Effector CD4-positive, alpha-beta T cell (primary cell): ENCODE measurements around the gene VSNL1.

Experiments used
- DNase-seq: peaks from one replicate; pipeline ENCODE4 v3.0.0-alpha.2; 2020

VSNL1 gene

DNA sequence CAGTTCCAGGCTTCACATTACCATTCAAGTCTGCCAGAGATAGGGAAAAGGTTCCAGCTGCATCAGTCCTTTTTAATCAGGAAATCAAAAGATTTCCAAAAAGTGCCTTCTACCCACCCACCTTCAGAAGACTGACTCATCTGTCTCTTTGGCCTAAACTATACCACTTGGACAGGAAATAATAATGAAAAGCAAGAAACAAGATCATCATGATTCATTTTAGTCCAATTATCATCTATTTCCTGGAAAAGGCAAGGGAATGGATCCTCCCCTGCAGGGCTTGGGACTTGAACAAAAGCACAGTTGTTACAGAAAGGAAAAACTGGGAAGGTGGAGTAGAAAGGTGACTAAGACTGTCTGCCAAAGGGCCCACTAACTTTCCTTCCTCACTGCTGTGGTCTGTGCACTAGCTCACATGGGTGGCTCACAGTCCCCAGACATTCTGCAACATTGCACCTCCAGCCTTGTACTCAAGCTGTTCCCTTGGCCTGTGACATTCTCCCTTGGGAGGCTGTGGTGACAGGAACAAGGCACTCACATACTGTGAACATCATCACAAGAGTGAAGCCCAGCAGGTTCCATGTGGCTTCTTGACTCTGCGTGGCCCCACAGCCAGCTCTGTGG, 75.3 kb downstream of the VSNL1 start:
- DNase-seq: no peak

DNA sequence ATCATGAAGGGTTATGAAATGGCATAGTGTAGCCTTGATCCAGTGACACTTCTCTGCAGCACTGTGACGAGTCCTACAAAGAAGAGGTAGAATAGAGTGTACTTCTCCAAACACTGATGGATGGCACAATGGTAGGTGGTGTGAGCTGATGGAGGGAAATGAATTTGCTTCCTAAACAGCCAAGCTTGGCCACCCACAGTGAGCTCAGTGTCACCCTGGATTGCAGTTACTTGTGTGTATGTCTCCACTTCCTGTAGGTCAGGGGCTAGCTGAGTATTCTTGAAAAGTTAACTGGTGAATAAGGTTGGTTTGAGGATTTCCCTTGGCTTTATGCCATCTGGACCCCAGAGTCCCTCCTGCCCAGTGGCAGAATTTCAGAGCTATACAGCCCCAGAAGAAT, 75.9 kb downstream of the VSNL1 start:
- DNase-seq: no peak

DNA sequence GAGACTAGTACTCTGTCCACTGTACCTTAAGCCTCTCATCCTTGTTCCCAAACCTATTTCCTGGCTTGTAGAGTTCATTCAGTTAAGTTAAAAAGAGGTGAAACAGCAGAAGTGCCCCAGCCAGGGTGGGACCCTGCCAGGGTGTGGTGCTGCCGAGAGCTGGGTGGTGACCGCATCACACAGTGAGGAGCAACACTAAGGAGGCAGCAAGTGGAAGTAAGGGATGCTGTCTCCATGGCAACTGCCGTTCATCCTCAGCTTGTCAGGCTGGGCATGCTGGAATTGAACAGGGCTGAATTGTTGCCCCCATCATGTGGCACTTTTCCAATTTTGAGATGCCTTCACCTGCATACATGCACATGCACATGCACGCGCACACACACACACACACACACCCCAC, 77.0 kb downstream of the VSNL1 start:
- DNase-seq: no peak

- DNase-seq: no peak
Observed at GRCh38 chr2:17617955-17618354, 77.5 kb downstream of the VSNL1 start.

- no peak for DNase-seq
Observed at GRCh38 chr2:17620280-17620679, 79.8 kb downstream of the VSNL1 start.

DNA sequence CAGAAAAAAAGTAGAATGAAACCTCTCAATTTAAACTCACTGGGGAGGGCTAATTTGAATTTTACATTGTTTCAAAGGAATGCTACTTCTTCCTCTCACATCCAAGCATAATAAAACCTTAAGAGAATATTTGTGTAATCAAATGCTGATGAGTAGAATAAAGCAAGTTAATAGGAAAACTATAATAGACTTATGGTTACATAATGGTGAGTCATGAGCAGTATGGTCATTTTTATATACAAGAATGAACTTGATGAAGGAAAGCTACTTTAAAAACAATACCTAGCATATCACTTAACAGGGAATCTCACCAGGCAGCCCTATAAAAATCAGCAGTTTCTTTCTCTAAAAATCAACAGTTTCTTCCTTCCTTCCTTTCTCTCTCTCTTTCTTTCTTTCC, 80.3 kb downstream of the VSNL1 start:
- no peak for DNase-seq

GRCh38 chr2:17621781-17622180, 81.3 kb downstream of the VSNL1 start:
- no peak for DNase-seq

DNA sequence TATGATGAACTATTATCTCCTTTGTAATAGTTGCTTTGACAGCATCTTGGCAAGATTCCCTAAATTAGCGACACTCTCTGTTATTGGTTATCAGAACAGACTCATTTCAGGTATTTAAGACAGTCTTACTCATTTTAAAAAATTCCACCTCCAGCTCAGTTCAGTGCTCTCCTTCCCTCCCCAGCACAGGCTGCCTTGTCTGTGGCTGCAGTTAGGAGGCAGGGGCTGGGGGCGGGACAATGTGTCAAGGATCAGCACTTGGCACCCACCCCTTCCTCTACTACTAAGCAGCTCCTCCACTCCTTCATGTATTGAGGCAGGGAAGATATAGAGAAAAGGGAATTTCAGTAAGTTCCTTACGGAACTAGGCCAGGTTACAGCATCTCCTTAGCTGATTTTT, 85.0 kb downstream of the VSNL1 start:
- DNase-seq: no peak

DNA sequence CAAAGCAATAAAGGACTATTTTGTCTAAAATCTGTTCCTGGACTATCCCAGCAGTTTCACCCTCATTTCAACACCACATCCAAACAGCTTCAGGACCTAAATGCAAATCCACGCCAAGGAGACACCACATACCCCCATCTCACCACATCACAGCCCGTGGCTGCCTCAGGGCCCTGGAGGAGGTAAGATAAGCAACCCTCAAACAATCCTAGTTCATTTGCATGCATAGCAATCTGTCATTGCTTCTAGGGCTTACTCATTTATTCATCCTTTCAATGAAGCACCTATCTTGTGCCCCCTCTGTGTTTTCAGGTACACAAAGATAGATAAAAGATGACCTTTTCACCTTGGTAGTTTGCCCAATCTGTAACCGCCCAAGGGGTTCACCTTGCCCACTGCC, 86.5 kb downstream of the VSNL1 start:
- DNase-seq: no peak

DNA sequence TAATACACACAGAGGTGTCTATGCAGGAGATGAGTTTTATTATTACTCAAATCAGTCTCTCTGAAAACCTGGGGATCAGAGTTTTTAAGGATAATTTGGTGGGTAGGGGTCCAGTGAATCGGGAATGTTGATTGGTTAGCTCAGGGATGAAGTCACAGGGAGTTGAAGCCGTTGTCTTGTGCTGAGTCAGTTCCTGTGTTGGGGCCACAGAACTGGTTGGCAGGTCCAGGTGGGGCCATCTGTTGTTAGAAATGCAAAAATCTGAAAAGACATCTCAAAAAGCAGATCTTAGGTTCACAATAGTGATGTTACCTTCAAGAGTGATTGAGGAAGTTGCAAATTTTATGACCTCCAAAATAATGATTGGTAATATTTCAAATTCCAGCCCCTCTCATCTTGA, 86.9 kb downstream of the VSNL1 start:
- no peak for DNase-seq

DNA sequence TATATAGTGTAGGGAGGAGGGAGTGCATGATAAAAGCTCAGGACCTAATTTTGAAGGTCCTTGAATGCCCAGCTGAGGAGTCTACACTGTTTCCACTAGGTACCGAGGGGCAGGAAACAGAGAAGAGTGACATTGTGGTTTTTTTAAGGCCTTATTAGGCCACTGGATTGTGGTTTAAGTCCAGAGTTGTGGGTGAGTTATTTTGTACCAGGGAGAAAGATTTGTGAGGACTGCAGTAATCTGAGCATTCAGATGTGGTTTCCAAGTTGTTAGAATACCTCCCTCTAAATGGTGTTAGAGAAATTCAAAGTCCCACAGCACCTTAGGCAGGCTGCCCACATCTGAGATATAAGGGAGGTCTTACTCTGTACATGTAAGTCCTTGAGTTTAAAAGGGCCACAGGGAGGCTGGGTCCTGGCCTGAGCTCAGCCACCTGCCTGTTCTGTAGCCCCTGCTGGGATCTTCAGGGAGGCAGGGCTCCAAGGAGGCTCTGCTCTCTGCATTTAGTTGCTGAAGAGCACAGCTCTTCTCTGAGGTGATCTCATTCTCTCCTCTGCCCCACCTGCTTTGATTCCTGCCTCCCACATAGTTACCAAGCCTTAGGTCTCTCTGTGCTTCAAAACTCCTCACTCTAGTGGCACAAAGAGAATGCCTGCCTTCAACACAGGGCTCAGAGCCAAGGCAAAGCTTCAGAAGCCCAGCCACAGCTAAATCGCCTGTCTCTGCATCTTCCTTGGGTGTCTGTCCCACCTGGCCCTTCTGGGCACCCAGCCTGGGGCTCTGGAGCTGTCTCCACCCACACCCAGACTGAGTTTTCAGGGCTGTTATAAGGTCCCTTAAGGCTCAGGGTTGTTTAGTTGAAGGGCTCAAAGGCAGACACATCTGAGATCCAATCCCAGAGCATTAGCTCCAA, 88.1 kb downstream of the VSNL1 start:
- no peak for DNase-seq

GRCh38 chr2:17630089-17630488, 89.6 kb downstream of the VSNL1 start:
- DNase-seq: no peak

DNA sequence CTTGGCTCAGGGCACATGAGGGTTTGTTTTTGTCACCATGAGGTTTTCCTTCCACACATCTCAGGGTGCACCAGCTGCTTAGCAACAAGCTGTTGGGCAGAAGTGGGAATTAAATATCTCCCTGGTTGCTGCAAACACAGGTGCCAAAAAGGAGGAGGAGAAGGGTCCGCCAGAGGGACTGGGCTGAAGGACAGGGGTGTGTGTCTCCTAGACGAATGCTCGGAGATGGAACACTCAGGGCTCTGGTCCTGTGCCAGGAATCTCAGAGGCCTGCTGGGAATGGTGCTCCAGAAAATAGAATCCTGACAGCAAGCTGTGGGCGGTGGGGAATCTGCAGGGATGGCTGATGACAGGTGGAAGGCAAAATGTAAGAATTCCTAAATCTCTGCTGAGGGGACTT, 94.5 kb downstream of the VSNL1 start:
- DNase-seq: no peak

- DNase-seq: no peak
Observed at GRCh38 chr2:17636257-17636656, 95.8 kb downstream of the VSNL1 start.

DNA sequence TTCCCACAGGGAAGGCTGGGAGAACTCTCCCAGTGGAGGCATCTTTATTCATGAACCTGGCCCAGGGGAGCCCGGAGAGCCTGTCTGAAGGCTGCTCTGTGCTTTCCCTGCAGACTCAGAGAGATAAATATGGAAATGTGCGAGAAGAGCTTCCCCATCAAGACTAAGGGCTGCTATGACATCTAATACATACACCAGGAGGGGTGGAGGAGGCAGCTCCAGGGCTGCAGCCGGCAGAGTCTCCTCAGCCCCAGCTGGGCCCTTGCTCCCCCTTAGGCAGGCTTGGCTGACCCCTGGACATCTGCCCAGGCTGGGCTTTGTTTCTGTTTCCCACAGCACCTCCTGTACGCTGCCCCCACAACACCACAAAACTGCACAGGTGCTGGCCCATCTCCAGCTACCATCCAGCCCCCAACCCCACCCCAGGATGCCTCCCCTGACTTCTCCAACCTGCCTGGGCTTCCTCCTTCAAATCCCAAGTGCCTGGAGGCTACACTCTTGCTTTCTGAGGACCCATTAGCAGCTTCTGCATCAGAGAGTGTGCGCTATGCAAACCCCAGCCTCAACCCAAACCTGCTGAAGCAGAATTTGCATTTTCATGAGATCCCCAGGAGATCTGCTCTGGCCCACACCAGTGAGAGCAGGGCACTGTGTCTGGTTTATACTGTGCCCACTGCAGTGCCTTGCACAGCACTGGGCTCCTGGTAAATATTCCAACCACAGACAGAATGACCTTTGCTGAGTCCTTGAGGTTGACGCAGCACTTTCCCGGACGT, 96.8 kb downstream of the VSNL1 start:
- DNase-seq: no peak

DNA sequence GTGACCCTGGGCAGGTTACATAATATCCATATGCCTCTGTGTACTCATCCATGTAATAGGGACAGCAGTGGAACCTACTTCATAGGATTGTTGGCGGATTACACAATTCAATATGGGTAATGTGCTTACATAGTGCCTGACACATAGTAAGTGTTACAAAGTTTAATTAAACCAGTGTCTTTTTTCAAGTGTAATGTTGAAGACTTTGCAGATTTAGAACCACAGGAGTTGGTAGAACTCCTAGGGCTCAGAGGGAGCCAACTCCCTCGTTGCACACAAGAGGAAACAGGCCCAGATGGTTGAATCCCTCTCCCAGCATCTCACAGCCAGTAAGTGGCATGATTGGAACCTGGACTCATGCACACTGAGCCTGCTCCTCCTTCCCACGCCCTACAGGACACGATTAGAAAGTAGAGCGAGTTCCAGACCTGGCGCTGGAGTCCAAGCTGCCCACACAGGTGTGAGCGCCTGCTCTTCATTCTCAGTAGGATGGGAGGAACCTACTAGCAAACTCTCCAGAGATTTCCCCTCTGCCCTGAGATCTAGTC, 97.8 kb downstream of the VSNL1 start:
- DNase-seq: no peak

DNA sequence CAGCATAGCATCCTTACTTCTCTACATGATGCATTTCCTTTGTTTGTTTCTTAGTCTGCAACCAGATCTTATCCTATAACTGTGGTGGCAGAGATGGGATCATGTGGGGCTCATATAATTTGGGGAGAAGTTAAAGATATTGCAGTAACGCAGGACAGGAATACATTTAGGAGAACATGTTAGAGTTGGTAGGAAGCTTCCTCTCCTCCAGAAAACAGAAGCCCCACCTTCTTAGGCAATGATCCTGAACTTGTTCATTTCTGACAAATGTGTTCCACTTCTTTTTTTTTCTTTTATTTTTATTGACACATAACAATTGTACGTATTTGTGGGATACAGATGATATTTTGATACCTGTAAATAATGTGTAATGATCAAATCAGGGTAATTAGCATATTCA, 99.9 kb downstream of the VSNL1 start:
- no peak for DNase-seq

GRCh38 chr2:17643031-17643615, 102.6 kb downstream of the VSNL1 start:
- no peak for DNase-seq

GRCh38 chr2:17644997-17645720, 104.7 kb downstream of the VSNL1 start:
- DNase-seq: no peak

- DNase-seq: peak; percentile 15
Observed at GRCh38 chr2:17646081-17646554, 105.6 kb downstream of the VSNL1 start.

- DNase-seq: no peak
Observed at GRCh38 chr2:17646838-17647701, 106.6 kb downstream of the VSNL1 start.
